NCI-H1930 (cell line): ENCODE results near the gene CCDC197.

Source experiments
- DNase-seq, 2 experiments: peaks; one replicate each; lab custom pipeline; 2025; lab: John Stamatoyannopoulos, UW

CCDC197 gene

GRCh38 chr14:93977790-93978581 lies 19.1 kb upstream of the CCDC197 start:
- no peak for DNase-seq

GRCh38 chr14:93978735-93979134 lies 18.4 kb upstream of the CCDC197 start:
- no peak for DNase-seq

GRCh38 chr14:93980456-93981201 lies 16.5 kb upstream of the CCDC197 start:
- DNase-seq: no peak

- no peak for DNase-seq
Measured at GRCh38 chr14:93981316-93982229, 15.5 kb upstream of the CCDC197 start.

- no peak for DNase-seq
Measured at GRCh38 chr14:93982230-93983007, 14.7 kb upstream of the CCDC197 start.

- no peak for DNase-seq
Measured at GRCh38 chr14:93984070-93984469, 13.0 kb upstream of the CCDC197 start.

- DNase-seq: no peak
Measured at GRCh38 chr14:93984987-93985410, 12.1 kb upstream of the CCDC197 start.

GRCh38 chr14:93986955-93987354 lies 10.1 kb upstream of the CCDC197 start:
- DNase-seq: no peak

- no peak for DNase-seq
Measured at GRCh38 chr14:93987376-93987775, 9.7 kb upstream of the CCDC197 start.

- no peak for DNase-seq
Measured at GRCh38 chr14:93987815-93988476, 9.2 kb upstream of the CCDC197 start.

- no peak for DNase-seq
Measured at GRCh38 chr14:93989939-93990338, 7.2 kb upstream of the CCDC197 start.

GRCh38 chr14:93991212-93991611 lies 5.9 kb upstream of the CCDC197 start:
- no peak for DNase-seq

- no peak for DNase-seq
Measured at GRCh38 chr14:93991649-93992048, 5.5 kb upstream of the CCDC197 start.

GRCh38 chr14:93993382-93993781 lies 3.7 kb upstream of the CCDC197 start:
- no peak for DNase-seq

- no peak for DNase-seq
Measured at GRCh38 chr14:93994919-93995682, 2.0 kb upstream of the CCDC197 start.

- no peak for DNase-seq
Measured at GRCh38 chr14:93996130-93996695, 888 bp upstream of the CCDC197 start.

- DNase-seq: no peak
Measured at GRCh38 chr14:93997916-93998870, 1.1 kb downstream of the CCDC197 start.

- no peak for DNase-seq
Measured at GRCh38 chr14:93998871-93999403, 1.8 kb downstream of the CCDC197 start.
